Immature natural killer cell (primary cell): Measurements from ENCODE around the gene MCF2L. TPM values are rescaled to one million over a fixed set of nuclear protein-coding genes. Genes with fewer than 3 reads are reported as not detected.
"Not testable (repeated sequence)": the region's sequence is repeated elsewhere in the genome, so short reads cannot be mapped to it uniquely, and the experiment has no call there.

Source experiments
- DNase-seq, 3 donors: peaks; one replicate each; pipeline ENCODE4 v3.0.0; 2022; ENCODE audit warnings: mixed read lengths in 1 of 3
- H3K27ac Mint-ChIP-seq, 6 donors: one replicate each; pipeline ENCODE4 v1.8.0; 2020; ENCODE audit warnings: mixed read lengths in 6 of 6, mild to moderate bottlenecking in 5 of 6, inconsistent platforms in 4 of 6, moderate library complexity in 3 of 6
- H3K27me3 Mint-ChIP-seq, 3 donors: one replicate each; pipeline ENCODE4 v1.8.0; 2020 to 2021; ENCODE audit warnings: low read depth in 3 of 3, mild to moderate bottlenecking in 3 of 3, mixed read lengths in 3 of 3, moderate library complexity in 3 of 3, inconsistent platforms in 1 of 3
- H3K36me3 Mint-ChIP-seq, 3 donors: one replicate each; pipeline ENCODE4 v1.8.0; 2020; ENCODE audit warnings: mixed read lengths in 3 of 3, inconsistent platforms in 2 of 3, mild to moderate bottlenecking in 2 of 3
- H3K4me1 Mint-ChIP-seq, 2 donors: one replicate each; pipeline ENCODE4 v1.8.0; 2020; ENCODE audit warnings: inconsistent platforms in 2 of 2, mild to moderate bottlenecking in 2 of 2, mixed read lengths in 2 of 2, moderate library complexity in 1 of 2
- H3K4me3 Mint-ChIP-seq, 5 donors: one replicate each; pipeline ENCODE4 v1.8.0; 2020; ENCODE audit warnings: mild to moderate bottlenecking in 5 of 5, mixed read lengths in 5 of 5, inconsistent platforms in 3 of 5, moderate library complexity in 3 of 5
- H3K9me3 Mint-ChIP-seq, 6 donors: one replicate each; pipeline ENCODE4 v1.8.0; 2020; ENCODE audit warnings: mild to moderate bottlenecking in 6 of 6, mixed read lengths in 6 of 6, inconsistent platforms in 4 of 6, moderate library complexity in 3 of 6
- polyA plus RNA-seq, 3 donors: library from polyadenylated mRNA; unstranded; fragments of 300-500 nt; fragmentation: Illumina TruSeq; gene quantifications; one replicate each; pipeline ENCODE4 v1.2.3, GENCODE V29; 2021

MCF2L gene
- polyA plus RNA-seq, 3 donors from 2014 or later = 0.82 TPM; not detected in 2

- no peaks in the 10 kb centered on the region for H3K9me3 Mint-ChIP-seq
- no peak overlapping the region for H3K4me3 Mint-ChIP-seq
- no peaks in the 10 kb centered on the region for H3K4me1 Mint-ChIP-seq
- DNase-seq = no peak
- H3K36me3 Mint-ChIP-seq = no peaks in the 10 kb centered on the region
- H3K27me3 Mint-ChIP-seq = peaks cover 0 to 4% (median 1%) of the 10 kb centered on the region in 3 donors
- H3K27ac Mint-ChIP-seq = no peak overlapping the region
Observed at GRCh38 chr13:113052971-113053370, 84.0 kb downstream of the MCF2L start.

- Mint-ChIP-seq H3K27me3 (peaks cover 0 to 4% (median 0%) of the 10 kb centered on the region in 3 donors), H3K4me1 (no peaks in the 10 kb centered on the region), H3K27ac (no peak overlapping the region)
Observed at GRCh38 chr13:113053376-113053775, 84.4 kb downstream of the MCF2L start.

GRCh38 chr13:113053801-113054604, 85.0 kb downstream of the MCF2L start:
- H3K36me3 Mint-ChIP-seq = no peaks in the 10 kb centered on the region
- peaks cover 0 to 4% (median 0%) of the 10 kb centered on the region in 3 donors for H3K27me3 Mint-ChIP-seq
- H3K4me3 Mint-ChIP-seq = no peak overlapping the region
- no peak overlapping the region for H3K27ac Mint-ChIP-seq
- H3K9me3 Mint-ChIP-seq = no peaks in the 10 kb centered on the region
- no peaks in the 10 kb centered on the region for H3K4me1 Mint-ChIP-seq
- DNase-seq = no peak

More at GRCh38 chr13:113053376-113053775, 84.4 kb downstream of the MCF2L start:
- Mint-ChIP-seq H3K36me3 (no peaks in the 10 kb centered on the region), H3K4me3 (no peak overlapping the region), H3K9me3 (no peaks in the 10 kb centered on the region)
- no peak for DNase-seq

- H3K36me3 Mint-ChIP-seq = no peaks in the 10 kb centered on the region
Observed at GRCh38 chr13:113057084-113057483, 88.1 kb downstream of the MCF2L start.

GRCh38 chr13:113057559-113057958, 88.5 kb downstream of the MCF2L start:
- H3K27me3 Mint-ChIP-seq, H3K4me3 Mint-ChIP-seq, H3K4me1 Mint-ChIP-seq, H3K9me3 Mint-ChIP-seq, H3K27ac Mint-ChIP-seq, DNase-seq, H3K36me3 Mint-ChIP-seq: not testable (repeated sequence)

More at GRCh38 chr13:113057084-113057483, 88.1 kb downstream of the MCF2L start:
- no peak overlapping the region for H3K4me3 Mint-ChIP-seq
- no peaks in the 10 kb centered on the region for H3K27me3 Mint-ChIP-seq
- no peaks in the 10 kb centered on the region for H3K4me1 Mint-ChIP-seq
- no peaks in the 10 kb centered on the region for H3K9me3 Mint-ChIP-seq
- DNase-seq = no peak
- no peak overlapping the region for H3K27ac Mint-ChIP-seq

GRCh38 chr13:113058129-113058987, 89.3 kb downstream of the MCF2L start:
- no peak overlapping the region for H3K4me3 Mint-ChIP-seq
- H3K9me3 Mint-ChIP-seq = no peaks in the 10 kb centered on the region
- no peak overlapping the region for H3K27ac Mint-ChIP-seq
- no peak for DNase-seq
- no peaks in the 10 kb centered on the region for H3K27me3 Mint-ChIP-seq
- no peaks in the 10 kb centered on the region for H3K36me3 Mint-ChIP-seq
- H3K4me1 Mint-ChIP-seq = no peaks in the 10 kb centered on the region

GRCh38 chr13:113058988-113059850, 90.2 kb downstream of the MCF2L start:
- H3K36me3 Mint-ChIP-seq = no peaks in the 10 kb centered on the region
- H3K27ac Mint-ChIP-seq = no peak overlapping the region
- no peak overlapping the region for H3K4me3 Mint-ChIP-seq
- H3K27me3 Mint-ChIP-seq = no peaks in the 10 kb centered on the region
- no peaks in the 10 kb centered on the region for H3K4me1 Mint-ChIP-seq
- no peaks in the 10 kb centered on the region for H3K9me3 Mint-ChIP-seq
- no peak for DNase-seq

GRCh38 chr13:113059891-113060290, 90.9 kb downstream of the MCF2L start:
- no peaks in the 10 kb centered on the region for H3K4me1 Mint-ChIP-seq
- no peak for DNase-seq
- no peaks in the 10 kb centered on the region for H3K27me3 Mint-ChIP-seq
- no peak overlapping the region for H3K4me3 Mint-ChIP-seq
- no peaks in the 10 kb centered on the region for H3K9me3 Mint-ChIP-seq
- H3K27ac Mint-ChIP-seq = no peak overlapping the region
- H3K36me3 Mint-ChIP-seq = no peaks in the 10 kb centered on the region

- Mint-ChIP-seq H3K27me3 (peaks cover 0 to 1% (median 0%) of the 10 kb centered on the region in 3 donors), H3K36me3 (no peaks in the 10 kb centered on the region), H3K4me3 (no peak overlapping the region), H3K9me3 (no peaks in the 10 kb centered on the region), H3K4me1 (no peaks in the 10 kb centered on the region), H3K27ac (no peak overlapping the region)
- no peak for DNase-seq
Observed at GRCh38 chr13:113060557-113061270, 91.7 kb downstream of the MCF2L start.

GRCh38 chr13:113061271-113061625, 92.2 kb downstream of the MCF2L start:
- H3K4me1 Mint-ChIP-seq = no peaks in the 10 kb centered on the region
- DNase-seq = no peak
- peaks cover 0 to 2% (median 0%) of the 10 kb centered on the region in 3 donors for H3K27me3 Mint-ChIP-seq
- H3K4me3 Mint-ChIP-seq = no peak overlapping the region
- no peaks in the 10 kb centered on the region for H3K36me3 Mint-ChIP-seq
- no peak overlapping the region for H3K27ac Mint-ChIP-seq
- no peaks in the 10 kb centered on the region for H3K9me3 Mint-ChIP-seq

GRCh38 chr13:113061796-113062425, 92.9 kb downstream of the MCF2L start:
- DNase-seq = no peak
- Mint-ChIP-seq H3K4me1 (no peaks in the 10 kb centered on the region), H3K27me3 (peaks cover 0 to 2% (median 0%) of the 10 kb centered on the region in 3 donors), H3K27ac (no peak overlapping the region), H3K4me3 (no peak overlapping the region), H3K36me3 (no peaks in the 10 kb centered on the region), H3K9me3 (no peaks in the 10 kb centered on the region)

- Mint-ChIP-seq H3K9me3 (no peaks in the 10 kb centered on the region), H3K27ac (no peak overlapping the region)
Observed at GRCh38 chr13:113062691-113063090, 93.7 kb downstream of the MCF2L start.

GRCh38 chr13:113063091-113063491, 94.1 kb downstream of the MCF2L start:
- Mint-ChIP-seq H3K9me3 (no peaks in the 10 kb centered on the region), H3K4me1 (no peaks in the 10 kb centered on the region), H3K36me3 (no peaks in the 10 kb centered on the region), H3K27me3 (peaks cover 0 to 2% (median 0%) of the 10 kb centered on the region in 3 donors), H3K4me3 (no peak overlapping the region), H3K27ac (no peak overlapping the region)
- DNase-seq = no peak

More at GRCh38 chr13:113062691-113063090, 93.7 kb downstream of the MCF2L start:
- DNase-seq = no peak
- peaks cover 0 to 2% (median 0%) of the 10 kb centered on the region in 3 donors for H3K27me3 Mint-ChIP-seq
- no peaks in the 10 kb centered on the region for H3K36me3 Mint-ChIP-seq
- no peak overlapping the region for H3K4me3 Mint-ChIP-seq
- no peaks in the 10 kb centered on the region for H3K4me1 Mint-ChIP-seq
